B cell (primary cell): ENCODE results near the gene RBM33. TPM values are rescaled to one million over a fixed set of nuclear protein-coding genes. Genes with fewer than 3 reads are reported as not detected.
A peak's percentile ranks its signal among the peaks of the same experiment; 100 is the strongest.

ENCODE experiments used
- ATAC-seq: fragments of 200-7000 bp; cut with Tn5 transposase; one replicate; pipeline ENCODE4 v1.10.0; 2021; ENCODE audit warnings: low read depth, mild to moderate bottlenecking, moderate number of reproducible peaks, moderate library complexity
- CTCF ChIA-PET: fragments of 350-600 bp; sonication (Branson Sonifier 250); formaldehyde crosslinking; loops from one replicate; lab custom pipeline; 2021; ENCODE audit warnings: antibody characterized with exemption, inconsistent platforms; lab: Charles Lee
- POLR2A ChIA-PET: fragments of 350-600 bp; sonication (Branson Sonifier 250); formaldehyde crosslinking; loops from one replicate; lab custom pipeline; 2021; ENCODE audit warnings: antibody characterized with exemption; lab: Charles Lee
- DNase-seq: peaks from one replicate; pipeline ENCODE4 v3.0.0; 2013
- H2AFZ ChIP-seq: 2 replicates; pipeline ENCODE4 v1.6.1; 2012; ENCODE audit warnings: mild to moderate bottlenecking, low read depth, low read length; ENCODE audit not compliant: insufficient read depth, poor library complexity, severe bottlenecking
- H3K27ac ChIP-seq, 2 donors: 1 replicate in 1 of 2; 2 replicates in 1 of 2; pipeline ENCODE4 v1.5.1; 2012 to 2013; ENCODE audit warnings: low read length in 2 of 2, mild to moderate bottlenecking in 2 of 2, moderate library complexity in 1 of 2
- H3K27me3 ChIP-seq, 4 experiments: fragments of 200-600 bp in 1 of 4; sonication (generic) in 1 of 4; replicated peaks in 1 of 4; 1 replicate in 2 of 4; 2 replicates in 2 of 4; pipeline versions ENCODE4 v1.6.1 to v1.7.0; 2013 to 2016; ENCODE audit warnings: low read length in 3 of 4, mild to moderate bottlenecking in 2 of 4, mixed read lengths in 1 of 4, moderate library complexity in 1 of 4; ENCODE audit not compliant: insufficient read depth in 4 of 4, control insufficient read depth in 3 of 4; ENCODE audit errors: control extremely low read depth in 1 of 4
- H3K36me3 ChIP-seq, 2 experiments: replicated peaks in 1 of 2; 1 replicate in 1 of 2; 2 replicates in 1 of 2; pipeline versions ENCODE4 v1.6.1 to v1.7.1; 2013; ENCODE audit warnings: low read length in 1 of 2; ENCODE audit not compliant: insufficient read depth in 2 of 2, control insufficient read depth in 1 of 2; ENCODE audit errors: control extremely low read depth in 1 of 2, extremely low read depth in 1 of 2
- H3K4me1 ChIP-seq, 2 donors: fragments of 200-600 bp in 1 of 2; sonication (generic) in 1 of 2; 1 replicate in 1 of 2; 2 replicates in 1 of 2; pipeline versions ENCODE4 v1.5.1 to v1.6.1; 2013 to 2017; ENCODE audit warnings: low read length in 2 of 2; ENCODE audit not compliant: control insufficient read depth in 2 of 2, insufficient read depth in 2 of 2
- H3K4me2 ChIP-seq: replicated peaks from 2 replicates; pipeline ENCODE3; 2012; ENCODE audit warnings: mild to moderate bottlenecking, low read depth, low read length; ENCODE audit not compliant: poor library complexity, severe bottlenecking
- H3K4me3 ChIP-seq, 5 experiments: fragments of 200-600 bp in 1 of 5; sonication (generic) in 1 of 5; 1 replicate in 3 of 5; 2 replicates in 2 of 5; pipeline versions ENCODE4 v1.5.1 to v1.7.0; 2011 to 2016; ENCODE audit warnings: low read length in 4 of 5, mild to moderate bottlenecking in 4 of 5, low read depth in 2 of 5, control low read depth in 1 of 5, moderate library complexity in 1 of 5; ENCODE audit not compliant: insufficient read depth in 1 of 5; ENCODE audit errors: control extremely low read depth in 1 of 5, extremely low read depth in 1 of 5
- H3K79me2 ChIP-seq: fragments of 200-600 bp; sonication (generic); one replicate; pipeline ENCODE4 v1.6.0; 2016; ENCODE audit warnings: low read length; ENCODE audit not compliant: control insufficient read depth, insufficient read depth
- H3K9ac ChIP-seq: fragments of 200-600 bp; sonication (generic); 2 replicates; pipeline ENCODE4 v1.6.1; 2017; ENCODE audit warnings: mild to moderate bottlenecking, low read length, moderate library complexity
- H3K9me3 ChIP-seq, 3 donors: one replicate each; pipeline versions ENCODE4 v1.6.1 to v1.7.1; 2013; ENCODE audit warnings: low read length in 2 of 3; ENCODE audit not compliant: control insufficient read depth in 2 of 3, insufficient read depth in 1 of 3; ENCODE audit errors: control extremely low read depth in 1 of 3
- H4K20me1 ChIP-seq: 2 replicates; pipeline ENCODE4 v1.6.0; 2012; ENCODE audit warnings: mild to moderate bottlenecking, low read length; ENCODE audit not compliant: insufficient read depth, control insufficient read depth, poor library complexity, severe bottlenecking
- H3K27ac Mint-ChIP-seq: one replicate; pipeline ENCODE4 v1.8.0; 2021; ENCODE audit warnings: mixed read lengths
- H3K27me3 Mint-ChIP-seq: one replicate; pipeline ENCODE4 v1.8.0; 2021; ENCODE audit warnings: mixed read lengths
- H3K4me1 Mint-ChIP-seq: one replicate; pipeline ENCODE4 v1.8.0; 2021; ENCODE audit warnings: mixed read lengths
- H3K4me3 Mint-ChIP-seq: one replicate; pipeline ENCODE4 v1.8.0; 2021; ENCODE audit warnings: mixed read lengths
- H3K9me3 Mint-ChIP-seq: one replicate; pipeline ENCODE4 v1.8.0; 2022; ENCODE audit warnings: mixed read lengths; ENCODE audit not compliant: insufficient read depth
- EZH2 ChIP-seq: IDR thresholded peaks from 2 replicates; pipeline ENCODE4 v1.6.1; 2012; ENCODE audit warnings: borderline replicate concordance, low read depth, mild to moderate bottlenecking, moderate library complexity, low read length; ENCODE audit not compliant: insufficient read depth, poor library complexity, severe bottlenecking
- WGBS: methylation state at CpG from one replicate; pipeline ENCODE4 v1.1.5; 2013; ENCODE audit warnings: missing lambda C conversion rate; ENCODE audit not compliant: insufficient coverage; 5-methylcytosine and 5-hydroxymethylcytosine counted together
- intact Hi-C: fragments of 100-400 bp; cut with micrococcal nuclease; formaldehyde crosslinking; loops from one replicate; pipeline ENCODE4 v1.10.0; 2022
- polyA plus RNA-seq: library from polyadenylated mRNA; depleted of rRNA; stranded (reverse); fragments of >200 nt; gene quantifications from 2 replicates; pipeline ENCODE4 v1.2.3, GENCODE V29; 2012
- total RNA-seq, 2 donors: library from RNA; stranded (reverse); fragments of 120-200 nt in 1 of 2; gene quantifications; 1 replicate in 1 of 2; 2 replicates in 1 of 2; pipeline versions ENCODE4 v1.2.3 to v1.2.4, GENCODE V29; 2013 to 2022
- TF ChIP-seq, protein P1 (sequence below): fragments of 200-600 bp; IDR thresholded peaks from one replicate; pipeline ENCODE4 v1.8.0; 2022; ENCODE audit warnings: antibody characterized with exemption, mild to moderate bottlenecking

RBM33 gene
- total and polyA plus RNA-seq, 2 donors (not counting 1 experiment from before 2014, with no cell fraction given), result 33.5 to 189 TPM

- ChIA-PET POLR2A (no interaction called here), CTCF (no interaction called here)
- H3K36me3 ChIP-seq, result no peaks in the 10 kb centered on the region
- peak overlapping the region; percentile 6 for H3K4me3 Mint-ChIP-seq
- no peaks in the 10 kb centered on the region for H3K9me3 ChIP-seq
- no peaks in the 10 kb centered on the region for H4K20me1 ChIP-seq
- peak; percentile 37 for DNase-seq
- H3K27me3 Mint-ChIP-seq, result peaks cover 50% of the 10 kb centered on the region
- no peak overlapping the region for H3K4me3 ChIP-seq
- no peak for TF ChIP-seq EZH2
- TF ChIP-seq, protein P1, sequence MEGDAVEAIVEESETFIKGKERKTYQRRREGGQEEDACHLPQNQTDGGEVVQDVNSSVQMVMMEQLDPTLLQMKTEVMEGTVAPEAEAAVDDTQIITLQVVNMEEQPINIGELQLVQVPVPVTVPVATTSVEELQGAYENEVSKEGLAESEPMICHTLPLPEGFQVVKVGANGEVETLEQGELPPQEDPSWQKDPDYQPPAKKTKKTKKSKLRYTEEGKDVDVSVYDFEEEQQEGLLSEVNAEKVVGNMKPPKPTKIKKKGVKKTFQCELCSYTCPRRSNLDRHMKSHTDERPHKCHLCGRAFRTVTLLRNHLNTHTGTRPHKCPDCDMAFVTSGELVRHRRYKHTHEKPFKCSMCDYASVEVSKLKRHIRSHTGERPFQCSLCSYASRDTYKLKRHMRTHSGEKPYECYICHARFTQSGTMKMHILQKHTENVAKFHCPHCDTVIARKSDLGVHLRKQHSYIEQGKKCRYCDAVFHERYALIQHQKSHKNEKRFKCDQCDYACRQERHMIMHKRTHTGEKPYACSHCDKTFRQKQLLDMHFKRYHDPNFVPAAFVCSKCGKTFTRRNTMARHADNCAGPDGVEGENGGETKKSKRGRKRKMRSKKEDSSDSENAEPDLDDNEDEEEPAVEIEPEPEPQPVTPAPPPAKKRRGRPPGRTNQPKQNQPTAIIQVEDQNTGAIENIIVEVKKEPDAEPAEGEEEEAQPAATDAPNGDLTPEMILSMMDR, result no peak
- H2AFZ ChIP-seq, result no peak overlapping the region
- no peak overlapping the region for H3K9ac ChIP-seq
- 11% methylated on average over 13 of the region's 13 CpGs for WGBS
- ATAC-seq, result no peak
- intact Hi-C loops, result loop anchor here (5.0 kb wide), 1 partner anchor 673 kb away; no protein-coding TSS in a partner anchor
- no peak overlapping the region for H3K4me2 ChIP-seq
- H3K79me2 ChIP-seq, result no peaks in the 10 kb centered on the region
- H3K27me3 ChIP-seq, result peaks cover 0 to 57% (median 17%) of the 10 kb centered on the region in 4 experiments
- H3K4me1 ChIP-seq, result peaks cover 24 to 25% of the 10 kb centered on the region in 2 donors
- peaks cover 15% of the 10 kb centered on the region for H3K4me1 Mint-ChIP-seq
- no peak overlapping the region for H3K27ac ChIP-seq
- H3K9me3 Mint-ChIP-seq, result no peaks in the 10 kb centered on the region
- no peak overlapping the region for H3K27ac Mint-ChIP-seq
Observed at GRCh38 chr7:155798673-155799439, 154.4 kb downstream of the RBM33 start.

- H4K20me1 ChIP-seq, result no peaks in the 10 kb centered on the region
- DNase-seq (no peak), ATAC-seq (no peak)
- H3K9me3 ChIP-seq, result no peaks in the 10 kb centered on the region
- Mint-ChIP-seq H3K4me3 (no peak overlapping the region), H3K27ac (no peak overlapping the region), H3K4me1 (peaks cover 19% of the 10 kb centered on the region), H3K9me3 (no peaks in the 10 kb centered on the region), H3K27me3 (peaks cover 50% of the 10 kb centered on the region)
- H3K27ac ChIP-seq, result no peak overlapping the region
- H3K9ac ChIP-seq, result no peak overlapping the region
- intact Hi-C loops, result loop anchor here (5.0 kb wide), 1 partner anchor 673 kb away; no protein-coding TSS in a partner anchor
- H2AFZ ChIP-seq, result no peak overlapping the region
- TF ChIP-seq, protein P1, result no peak
- no peak for TF ChIP-seq EZH2
- no peak overlapping the region for H3K4me3 ChIP-seq
- no peaks in the 10 kb centered on the region for H3K36me3 ChIP-seq
- CTCF ChIA-PET, result no interaction called here
- no peak overlapping the region for H3K4me2 ChIP-seq
- H3K4me1 ChIP-seq, result peaks cover 28 to 30% of the 10 kb centered on the region in 2 donors
- POLR2A ChIA-PET, result no interaction called here
- H3K27me3 ChIP-seq, result peaks cover 0 to 59% (median 17%) of the 10 kb centered on the region in 4 experiments
- WGBS, result 74% methylated on average over 18 of the region's 19 CpGs
- no peaks in the 10 kb centered on the region for H3K79me2 ChIP-seq
Observed at GRCh38 chr7:155799514-155799913, 155.1 kb downstream of the RBM33 start.
